ENCODE measurements around the gene CACNG8.

Gene CACNG8

DNA sequence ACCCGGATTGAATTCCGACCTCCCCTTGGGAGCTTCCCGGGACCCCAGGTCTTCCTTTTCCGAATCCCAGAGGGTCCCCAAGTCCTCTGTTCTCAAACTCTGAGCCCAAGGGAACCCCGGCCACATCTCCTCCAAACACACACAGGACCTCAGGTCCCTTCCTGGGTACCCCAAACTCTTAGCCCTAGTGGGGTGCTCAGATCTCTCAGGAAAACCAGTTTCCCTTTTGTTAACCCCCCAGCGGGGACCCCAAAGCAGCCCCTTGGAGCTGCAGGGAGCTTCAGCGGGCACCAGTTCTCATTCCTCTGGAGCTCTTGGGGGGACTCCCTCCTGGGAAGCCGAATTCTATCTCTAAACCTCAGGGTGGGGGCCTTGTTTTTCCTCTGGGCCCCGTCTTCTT, 29.5 kb downstream of the CACNG8 start:
- no peak for DNase-seq (ENCODE audit: low read depth in 1 of 2, low spot score in 1 of 2)

DNA sequence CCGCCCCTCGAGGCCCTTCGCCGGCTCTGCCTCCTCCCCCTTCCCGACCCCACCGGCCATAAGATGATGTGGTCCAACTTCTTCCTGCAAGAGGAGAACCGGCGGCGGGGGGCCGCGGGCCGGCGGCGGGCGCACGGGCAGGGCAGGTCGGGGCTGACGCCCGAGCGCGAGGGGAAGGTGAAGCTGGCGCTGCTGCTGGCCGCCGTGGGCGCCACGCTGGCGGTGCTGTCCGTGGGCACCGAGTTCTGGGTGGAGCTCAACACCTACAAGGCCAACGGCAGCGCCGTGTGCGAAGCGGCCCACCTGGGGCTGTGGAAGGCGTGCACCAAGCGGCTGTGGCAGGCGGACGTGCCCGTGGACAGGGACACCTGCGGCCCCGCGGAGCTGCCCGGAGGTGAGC, 30.1 kb downstream of the CACNG8 start:
- DNase-seq (ENCODE audit: low read depth in 1 of 2, low spot score in 1 of 2) = no peak

DNA sequence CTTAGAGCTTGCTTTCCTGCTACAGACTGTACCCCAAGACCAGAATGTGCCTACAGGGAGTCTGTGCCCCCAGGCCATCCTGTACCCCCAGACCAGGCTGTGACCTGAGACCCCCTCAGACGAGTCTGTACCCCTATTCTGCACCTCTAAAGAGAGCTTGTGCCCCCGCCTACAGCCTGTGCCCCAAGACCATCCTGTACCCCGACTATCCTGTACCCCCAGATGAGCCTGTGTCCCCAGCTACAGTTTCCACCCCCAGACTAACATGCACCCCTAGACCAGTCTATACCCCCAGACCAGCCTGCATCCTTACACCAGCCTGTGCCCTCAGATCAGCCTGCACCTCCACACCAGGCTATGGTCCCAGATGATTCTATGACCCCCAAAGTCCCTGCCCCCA, 30.7 kb downstream of the CACNG8 start:
- DNase-seq (ENCODE audit: low read depth in 1 of 2, low spot score in 1 of 2) = no peak

DNA sequence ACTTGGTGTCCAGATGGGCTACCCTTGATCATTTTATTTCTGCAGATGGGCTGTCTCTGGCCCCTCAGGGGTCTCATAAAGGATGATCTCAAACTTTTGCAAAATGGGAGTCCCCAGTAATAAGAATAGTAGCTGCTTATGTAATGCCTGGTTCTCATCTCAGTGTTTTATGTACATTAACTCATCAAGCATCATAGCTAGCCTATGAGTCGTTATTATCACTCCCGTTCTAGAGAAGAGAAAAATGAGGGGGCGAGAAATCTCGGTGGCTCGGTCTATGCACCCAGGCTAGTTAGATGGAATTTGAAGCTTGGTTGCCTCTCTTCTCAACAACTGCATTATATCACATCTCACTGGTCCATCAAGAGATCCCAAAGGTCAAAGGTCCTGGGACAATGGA, 32.1 kb downstream of the CACNG8 start:
- DNase-seq (ENCODE audit: low read depth in 1 of 2, low spot score in 1 of 2) = no peak

DNA sequence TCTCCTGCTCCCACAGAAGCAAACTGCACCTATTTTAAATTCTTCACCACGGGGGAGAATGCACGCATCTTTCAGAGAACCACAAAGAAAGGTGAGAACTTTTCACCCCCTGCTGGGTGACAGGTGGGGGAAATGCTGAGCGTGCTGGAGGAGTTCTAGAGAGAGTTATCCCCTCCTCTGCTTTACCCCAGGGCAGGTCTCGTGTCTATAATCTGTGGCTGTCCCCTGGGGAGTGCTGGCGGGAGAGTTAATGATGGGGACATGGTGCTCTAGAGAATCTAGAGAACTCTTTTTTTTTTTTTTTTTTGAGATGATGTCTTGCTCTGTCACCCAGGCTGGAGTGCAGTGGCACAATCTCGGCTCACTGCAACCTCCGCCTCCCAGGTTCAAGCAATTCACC, 35.5 kb downstream of the CACNG8 start:
- DNase-seq (ENCODE audit: low read depth in 1 of 2, low spot score in 1 of 2) = no peak

DNA sequence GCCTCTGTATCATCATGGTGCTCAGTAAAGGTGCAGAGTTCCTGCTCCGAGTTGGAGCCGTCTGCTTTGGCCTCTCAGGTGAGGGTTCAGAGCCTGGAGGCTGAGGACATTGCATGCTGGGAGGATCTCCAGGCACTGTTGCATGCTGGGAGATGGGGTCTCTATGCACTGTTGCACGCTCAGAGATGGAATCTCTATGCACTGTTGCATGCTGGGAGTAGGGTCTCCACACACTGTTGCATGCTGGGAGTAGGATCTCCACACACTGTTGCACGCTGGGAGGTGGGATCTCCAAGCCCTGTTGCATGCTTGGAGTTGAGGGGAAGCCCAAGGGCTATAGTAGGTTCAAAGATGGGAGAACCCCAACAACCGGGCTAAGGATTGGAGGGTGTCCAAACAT, 37.0 kb downstream of the CACNG8 start:
- no peak for DNase-seq (ENCODE audit: low read depth in 1 of 2, low spot score in 1 of 2)

DNA sequence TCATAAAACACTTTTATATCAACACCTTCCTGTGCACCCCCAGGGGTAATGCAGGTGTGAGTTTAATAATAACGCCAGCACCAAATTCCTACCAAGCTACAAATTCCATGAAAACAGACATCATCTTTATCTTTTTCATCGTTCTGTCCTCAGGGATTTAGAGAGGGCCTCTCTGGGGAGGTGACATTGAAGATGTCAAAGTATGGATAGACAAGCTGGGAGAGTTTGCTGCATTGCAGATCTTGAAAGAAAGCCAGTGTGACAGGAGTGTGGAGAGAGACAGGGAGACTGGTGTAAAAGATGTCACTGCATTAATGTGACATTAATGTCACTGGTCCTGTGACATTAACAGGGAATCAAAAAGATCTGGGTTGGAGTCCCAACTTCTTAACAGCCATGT, 38.8 kb downstream of the CACNG8 start:
- no peak for DNase-seq (ENCODE audit: low read depth in 1 of 2, low spot score in 1 of 2)

DNA sequence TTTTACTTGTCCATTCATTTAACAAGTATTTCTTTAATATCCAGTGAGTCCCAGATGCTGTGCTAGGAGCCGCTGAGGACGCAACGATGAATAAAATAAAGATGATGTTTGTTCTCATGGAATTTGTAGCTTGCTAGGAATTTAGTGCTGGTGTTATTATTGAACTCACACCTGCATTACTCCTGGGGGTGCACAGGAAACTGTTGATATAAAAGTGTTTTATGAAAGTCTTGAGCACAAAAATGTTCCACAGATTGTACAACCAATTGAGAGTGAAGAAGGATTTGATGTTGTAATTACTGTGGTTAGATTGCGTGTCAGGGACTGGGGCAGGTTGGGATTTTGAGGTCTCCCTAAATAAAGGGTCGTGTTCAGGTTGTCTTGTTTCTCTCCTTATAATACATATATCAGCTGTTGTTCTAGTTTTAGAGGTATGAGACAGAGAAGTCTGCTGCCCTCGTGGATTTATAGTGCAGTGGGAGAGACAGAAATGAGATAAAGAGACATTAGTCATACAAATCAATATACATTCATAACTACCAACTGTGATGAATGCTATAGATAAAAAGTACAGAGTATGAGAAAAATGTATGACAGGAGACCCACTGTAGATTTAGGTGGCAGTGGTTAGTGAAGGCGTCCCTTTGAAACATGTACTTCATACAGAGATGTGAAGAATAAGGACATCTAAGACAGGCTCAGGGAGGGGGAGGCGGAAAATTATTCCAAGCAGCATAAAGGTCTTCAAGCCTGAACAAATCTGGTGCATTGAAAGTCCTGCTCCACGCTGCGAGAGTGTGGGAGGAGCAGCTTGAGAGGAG, 40.0 kb downstream of the CACNG8 start:
- no peak for DNase-seq (ENCODE audit: low read depth in 1 of 2, low spot score in 1 of 2)

DNA sequence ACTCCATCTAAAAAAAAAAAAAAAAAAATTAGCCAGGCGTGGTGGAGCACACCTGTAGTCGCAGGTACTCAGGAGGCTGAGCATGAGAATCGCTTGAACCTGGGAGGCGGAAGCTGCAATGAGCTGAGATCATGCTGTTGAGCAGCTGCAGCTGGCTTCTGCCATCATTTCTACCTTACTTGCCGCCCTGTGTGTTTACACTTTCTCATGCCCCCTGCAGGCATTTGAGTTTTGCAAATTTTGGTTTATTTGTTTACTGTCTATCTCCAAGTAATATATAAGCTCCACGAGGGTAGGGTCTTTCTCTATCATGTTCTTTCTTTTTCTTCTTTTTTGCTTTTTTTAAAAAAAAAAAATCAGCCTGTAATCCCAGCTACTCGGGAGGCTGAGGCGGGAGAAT, 46.7 kb downstream of the CACNG8 start:
- DNase-seq (ENCODE audit: low read depth in 1 of 2, low spot score in 1 of 2) = no peak

DNA sequence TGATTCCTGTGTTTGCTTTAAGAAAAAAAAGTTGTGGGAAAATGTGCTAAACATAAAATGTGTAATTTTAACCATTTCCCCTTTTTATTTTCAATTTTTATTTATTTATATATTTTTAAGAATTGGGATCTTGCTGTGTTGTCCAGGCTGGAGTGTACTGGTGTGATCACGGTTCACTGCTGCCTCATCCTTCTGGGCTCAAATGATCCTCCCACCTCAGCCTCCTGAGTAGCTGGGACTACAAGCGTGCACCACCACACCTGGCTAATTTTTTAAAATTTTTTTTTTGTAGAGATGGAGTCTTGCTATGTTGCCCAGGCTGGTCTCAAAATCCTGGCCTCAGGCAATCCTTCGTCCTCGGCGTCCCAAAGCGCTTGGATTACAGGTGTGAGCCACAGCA, 47.7 kb downstream of the CACNG8 start:
- DNase-seq (ENCODE audit: low read depth in 1 of 2, low spot score in 1 of 2) = no peak

DNA sequence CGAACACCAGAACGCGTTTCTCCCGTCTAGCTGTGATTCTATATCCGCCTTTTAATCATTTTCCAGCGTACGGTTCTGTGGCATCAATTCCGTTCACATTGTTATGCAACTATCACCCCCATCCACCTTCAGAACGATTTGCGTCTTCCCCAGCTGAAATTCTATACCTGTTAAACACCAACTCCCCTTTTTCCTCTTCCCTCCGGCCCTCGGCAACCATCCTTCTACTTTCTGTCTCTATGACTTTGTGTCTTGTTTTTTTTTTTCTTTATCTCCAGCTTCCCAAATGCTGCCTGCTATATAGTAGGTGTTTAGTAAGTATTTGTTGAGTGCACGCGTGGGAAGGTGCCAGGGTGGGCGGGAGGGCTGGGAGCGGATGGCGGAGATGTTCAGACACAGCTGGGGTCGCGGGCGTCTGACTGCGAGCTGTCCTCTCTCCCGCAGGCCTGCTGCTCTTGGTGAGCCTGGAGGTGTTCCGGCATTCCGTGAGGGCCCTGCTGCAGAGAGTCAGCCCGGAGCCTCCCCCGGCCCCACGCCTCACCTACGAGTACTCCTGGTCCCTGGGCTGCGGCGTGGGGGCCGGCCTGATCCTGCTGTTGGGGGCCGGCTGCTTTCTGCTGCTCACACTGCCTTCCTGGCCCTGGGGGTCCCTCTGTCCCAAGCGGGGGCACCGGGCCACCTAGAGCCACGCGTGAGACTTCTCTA, 48.9 kb downstream of the CACNG8 start:
- DNase-seq (ENCODE audit: low read depth in 1 of 2, low spot score in 1 of 2) = no peak

DNA sequence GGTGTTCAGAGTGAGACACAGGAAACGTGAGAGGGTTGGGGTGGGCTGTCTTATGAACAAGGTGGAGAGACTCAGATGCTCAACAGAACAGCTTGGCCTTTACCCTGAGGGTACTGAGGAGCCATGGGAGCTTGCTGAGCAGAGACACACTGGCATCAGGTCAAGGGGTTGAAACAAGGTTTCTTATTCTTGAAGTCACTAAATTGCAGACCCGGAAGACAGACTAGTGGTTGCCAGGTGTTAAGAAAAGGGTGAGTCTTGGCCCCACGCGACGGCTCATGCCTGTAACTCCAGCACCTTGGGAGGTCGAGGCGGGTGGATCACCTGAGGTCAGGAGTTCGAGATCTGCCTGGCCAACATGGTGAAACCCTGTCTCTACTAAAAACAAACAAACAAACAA, 51.1 kb downstream of the CACNG8 start:
- no peak for DNase-seq (ENCODE audit: low read depth in 1 of 2, low spot score in 1 of 2)

DNA sequence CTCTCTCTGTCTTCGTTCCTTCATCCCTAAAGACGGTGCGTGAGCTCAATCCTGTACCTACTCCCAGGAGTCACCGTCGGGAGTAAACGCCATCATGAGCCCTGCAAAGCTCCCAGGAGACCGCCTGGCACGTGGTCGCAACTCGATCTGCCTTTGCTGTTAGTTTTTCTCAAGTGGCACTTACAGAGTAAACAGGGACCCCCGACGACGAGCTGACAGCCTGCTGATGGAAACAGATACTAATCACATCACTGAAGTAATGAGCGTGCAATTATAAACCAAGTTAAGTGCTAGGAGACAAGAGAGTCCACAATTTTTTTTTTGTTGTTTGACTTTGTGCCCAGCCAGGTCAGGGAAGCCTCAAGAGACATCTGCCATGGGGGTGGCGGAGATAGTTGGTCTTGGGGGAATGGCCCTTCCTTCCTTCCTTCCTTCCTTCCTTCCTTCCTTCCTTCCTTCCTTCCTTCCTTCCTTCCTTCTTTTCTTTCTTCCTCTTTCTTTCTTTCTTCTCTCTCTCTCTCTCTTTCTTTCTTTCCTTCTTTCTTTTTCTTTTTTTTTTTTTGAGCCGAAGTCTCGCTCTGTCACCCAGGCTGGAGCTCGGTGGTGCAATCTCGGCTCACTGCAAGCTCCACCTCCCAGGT, 52.3 kb downstream of the CACNG8 start:
- DNase-seq (ENCODE audit: low read depth in 1 of 2, low spot score in 1 of 2) = no peak

DNA sequence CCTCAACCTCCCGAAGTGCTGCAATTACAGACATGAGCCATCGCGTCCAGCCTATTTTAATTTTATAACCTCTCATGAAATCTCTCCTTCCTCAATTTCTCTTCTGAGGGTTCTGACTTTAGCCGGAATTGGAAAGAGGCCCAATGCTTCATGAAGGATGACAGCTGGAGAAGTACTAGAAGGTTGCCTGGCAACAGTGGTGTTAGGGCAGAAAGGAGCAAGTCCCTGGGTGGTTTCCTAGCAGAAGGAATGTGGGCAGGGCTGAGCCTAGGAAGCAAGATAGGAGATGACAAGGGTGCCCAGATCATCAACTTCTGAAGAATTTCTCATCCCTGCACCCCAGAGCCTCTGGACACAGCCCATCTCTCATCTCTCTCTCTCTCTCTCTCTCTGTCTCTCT, 54.5 kb downstream of the CACNG8 start:
- DNase-seq (ENCODE audit: low read depth in 1 of 2, low spot score in 1 of 2) = no peak

DNA sequence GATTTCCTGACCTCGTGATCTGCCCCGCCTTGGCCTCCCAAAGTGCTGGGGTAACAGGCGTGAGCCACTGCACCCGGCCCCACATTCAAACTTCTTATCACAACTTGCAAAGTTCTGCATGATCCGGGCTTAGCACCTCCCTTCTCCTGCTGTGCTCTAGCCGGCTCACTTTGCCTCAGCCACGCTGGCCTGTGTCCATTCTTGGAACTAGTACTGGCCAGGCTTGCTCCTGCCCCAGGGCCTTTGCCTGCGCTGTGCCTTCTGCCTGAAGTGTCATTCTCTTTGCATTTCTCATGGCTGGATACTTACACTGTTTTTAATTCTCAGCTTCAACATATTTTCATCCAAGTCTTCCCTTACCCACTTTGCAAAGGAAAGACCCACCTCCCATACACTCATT, 58.6 kb downstream of the CACNG8 start:
- DNase-seq (ENCODE audit: low read depth in 1 of 2, low spot score in 1 of 2) = no peak

DNA sequence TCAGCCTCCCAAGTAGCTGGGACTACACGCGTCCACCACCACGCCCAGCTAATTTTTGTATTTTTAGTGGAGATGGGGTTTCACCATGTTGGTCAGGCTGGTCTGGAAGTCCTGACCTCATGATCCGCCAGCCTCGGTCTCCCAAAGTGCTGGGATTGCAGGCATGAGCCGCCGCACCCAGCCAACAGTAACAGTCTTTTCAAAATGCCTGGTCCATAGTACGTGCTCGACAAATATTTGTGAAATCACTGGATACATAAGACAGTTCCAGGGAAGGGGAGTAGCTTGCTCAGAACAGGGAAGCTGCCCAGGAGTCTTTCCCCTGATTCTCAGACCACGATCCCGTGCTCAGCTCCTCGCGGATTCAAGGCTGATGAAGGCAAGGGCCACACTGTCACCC, 59.2 kb downstream of the CACNG8 start:
- no peak for DNase-seq (ENCODE audit: low read depth in 1 of 2, low spot score in 1 of 2)

DNA sequence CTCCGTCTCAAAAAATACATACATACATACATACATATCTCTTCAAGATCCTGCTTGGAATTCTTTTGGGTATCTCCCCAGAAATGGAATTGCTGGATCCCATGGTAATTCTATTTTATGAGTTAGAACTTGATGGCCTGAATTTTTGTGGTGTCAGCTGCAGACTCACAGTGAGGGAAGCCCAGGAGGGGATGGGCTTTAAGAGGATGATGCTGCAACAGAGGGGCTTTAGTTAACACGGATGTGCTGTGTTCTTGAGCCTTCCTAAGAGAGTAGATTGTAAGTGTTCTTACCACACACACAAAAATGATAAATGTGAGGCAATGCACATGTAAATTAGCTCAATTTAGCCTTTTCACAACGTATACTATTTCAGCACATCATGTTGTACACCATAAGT, 60.5 kb downstream of the CACNG8 start:
- DNase-seq (ENCODE audit: low read depth in 1 of 2, low spot score in 1 of 2) = no peak

DNA sequence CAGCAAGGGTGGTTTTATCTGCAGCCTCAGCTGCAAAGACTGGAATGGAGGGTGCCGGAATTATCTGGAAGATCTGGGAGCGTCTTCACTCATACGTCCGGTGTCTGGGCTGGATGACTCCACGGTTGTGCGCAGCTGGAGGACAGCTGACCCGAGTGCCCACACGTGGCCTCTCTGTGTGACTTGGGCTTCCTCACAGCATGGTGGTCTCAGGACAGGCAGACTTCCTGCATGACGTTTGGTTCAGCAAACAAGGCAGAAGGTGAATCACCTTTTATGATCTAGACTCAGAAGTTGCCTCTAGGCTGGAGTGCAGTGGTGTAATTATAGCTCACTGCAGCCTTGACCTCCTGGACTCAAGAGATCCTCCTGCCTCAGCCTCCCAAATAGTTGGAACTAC, 61.9 kb downstream of the CACNG8 start:
- no peak for DNase-seq (ENCODE audit: low read depth in 1 of 2, low spot score in 1 of 2)

DNA sequence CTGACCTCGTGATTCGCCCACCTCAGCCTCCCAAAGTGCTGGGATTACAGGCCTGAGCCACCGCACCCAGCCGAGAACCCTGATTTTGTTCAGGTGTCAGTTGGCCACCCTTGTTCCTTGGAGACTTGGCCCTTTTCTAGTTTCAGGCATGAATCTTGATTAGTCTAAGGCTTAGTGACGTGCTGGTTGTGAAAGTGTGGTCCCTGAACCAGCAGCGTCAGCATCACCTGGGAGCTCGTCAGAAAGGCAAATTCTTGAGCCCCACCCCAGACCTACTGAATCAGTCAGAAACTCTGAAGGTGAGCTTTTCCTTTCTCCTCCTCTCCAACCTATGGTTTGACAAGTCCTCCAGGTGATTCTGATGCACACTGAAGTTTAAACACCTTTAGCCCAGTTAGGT, 63.9 kb downstream of the CACNG8 start:
- DNase-seq (ENCODE audit: low read depth in 1 of 2, low spot score in 1 of 2) = no peak

DNA sequence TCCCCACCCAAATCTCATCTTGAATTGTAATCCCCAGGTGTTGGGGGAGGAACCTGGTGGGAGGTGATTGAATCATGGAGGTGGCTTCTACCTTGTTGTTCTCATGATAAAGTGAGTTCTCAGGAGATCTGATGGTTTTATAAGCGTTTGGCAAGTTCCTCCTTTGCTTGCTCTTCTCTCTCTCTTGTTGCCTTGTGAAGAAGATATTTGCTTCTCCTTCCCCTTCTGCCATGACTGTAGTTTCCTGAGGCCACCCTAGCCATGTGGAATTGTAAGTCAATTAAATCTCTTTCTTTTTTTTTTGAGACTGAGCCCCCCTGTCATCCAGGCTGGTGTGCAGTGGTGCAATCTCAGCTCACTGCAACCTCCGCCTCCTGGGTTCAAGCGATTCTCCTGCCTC, 66.6 kb downstream of the CACNG8 start:
- no peak for DNase-seq (ENCODE audit: low read depth in 1 of 2, low spot score in 1 of 2)

DNA sequence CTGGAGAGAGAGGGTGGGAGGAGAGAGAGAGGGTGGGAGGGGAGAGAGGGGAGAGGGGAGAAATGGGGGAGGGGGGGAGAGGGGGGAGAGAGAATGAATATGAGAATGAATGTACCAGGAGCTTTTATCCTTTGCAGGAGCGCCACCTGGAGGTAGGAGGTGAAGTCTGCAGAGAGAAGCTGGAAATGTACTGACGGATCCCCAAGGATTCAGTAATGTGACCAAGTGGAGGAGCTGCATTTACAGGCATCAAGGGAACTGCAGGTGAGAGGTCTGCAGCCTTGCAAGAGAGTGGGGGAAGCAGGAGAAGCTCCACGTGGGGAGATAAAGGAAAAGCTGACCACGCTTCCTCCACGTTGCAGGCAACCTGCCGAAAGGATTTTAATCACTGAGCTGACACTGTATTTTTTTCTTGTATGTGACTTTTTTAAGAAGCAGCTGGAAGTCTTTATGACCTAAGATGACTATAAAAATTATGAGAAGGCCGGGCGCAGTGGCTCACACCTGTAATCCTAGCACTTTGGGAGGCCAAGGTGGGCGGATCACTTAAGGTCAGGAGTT, 67.3 kb downstream of the CACNG8 start:
- peak; percentile 8 to 25 for DNase-seq (ENCODE audit: low read depth in 1 of 2, low spot score in 1 of 2)

Data from activated CD4-positive, alpha-beta T cell treated with anti-CD3 and anti-CD28 coated beads, Interleukin-2, amount 50 U/mL, for 24 hours (primary cell).